SK-N-MC (cell line): ENCODE results near the gene CDK5RAP1.

ENCODE experiments used
- EZH2 ChIP-seq: fragments of 200-600 bp; sonication (generic); IDR thresholded peaks from one replicate; pipeline ENCODE4 v1.6.1; 2017; ENCODE audit warnings: antibody characterized with exemption
- POLR2AphosphoS5 ChIP-seq: IDR thresholded peaks from 2 replicates; pipeline ENCODE4 v1.6.1; 2012; ENCODE audit warnings: mild to moderate bottlenecking, low read depth, low read length, borderline replicate concordance

- no peak for TF ChIP-seq POLR2AphosphoS5
- no peak for TF ChIP-seq EZH2
Observed at GRCh38 chr20:33415948-33416347, 14.6 kb upstream of the CDK5RAP1 start.
